ENCODE measurements around the gene FTO.

The FTO gene

GRCh38 chr16:53836680-53837079, 132.7 kb downstream of the FTO start:
- no peak overlapping the region for H3K27ac ChIP-seq
- H3K9me3 ChIP-seq = no peaks in the 10 kb centered on the region
- TF ChIP-seq, protein P1, sequence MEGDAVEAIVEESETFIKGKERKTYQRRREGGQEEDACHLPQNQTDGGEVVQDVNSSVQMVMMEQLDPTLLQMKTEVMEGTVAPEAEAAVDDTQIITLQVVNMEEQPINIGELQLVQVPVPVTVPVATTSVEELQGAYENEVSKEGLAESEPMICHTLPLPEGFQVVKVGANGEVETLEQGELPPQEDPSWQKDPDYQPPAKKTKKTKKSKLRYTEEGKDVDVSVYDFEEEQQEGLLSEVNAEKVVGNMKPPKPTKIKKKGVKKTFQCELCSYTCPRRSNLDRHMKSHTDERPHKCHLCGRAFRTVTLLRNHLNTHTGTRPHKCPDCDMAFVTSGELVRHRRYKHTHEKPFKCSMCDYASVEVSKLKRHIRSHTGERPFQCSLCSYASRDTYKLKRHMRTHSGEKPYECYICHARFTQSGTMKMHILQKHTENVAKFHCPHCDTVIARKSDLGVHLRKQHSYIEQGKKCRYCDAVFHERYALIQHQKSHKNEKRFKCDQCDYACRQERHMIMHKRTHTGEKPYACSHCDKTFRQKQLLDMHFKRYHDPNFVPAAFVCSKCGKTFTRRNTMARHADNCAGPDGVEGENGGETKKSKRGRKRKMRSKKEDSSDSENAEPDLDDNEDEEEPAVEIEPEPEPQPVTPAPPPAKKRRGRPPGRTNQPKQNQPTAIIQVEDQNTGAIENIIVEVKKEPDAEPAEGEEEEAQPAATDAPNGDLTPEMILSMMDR (IDR thresholded peaks at IDR 0.05) = no peak
- no peak overlapping the region for H3K4me3 ChIP-seq (ENCODE audit: low read depth in 1 of 2, low read length in 1 of 2)
- no peaks in the 10 kb centered on the region for H3K4me1 ChIP-seq (ENCODE audit: control insufficient read depth in 1 of 2, insufficient read depth in 1 of 2, low read depth in 1 of 2, low read length in 1 of 2)
- H3K27me3 ChIP-seq = no peaks in the 10 kb centered on the region
- H3K36me3 ChIP-seq = no peaks in the 10 kb centered on the region

GRCh38 chr16:53837426-53837825, 133.5 kb downstream of the FTO start:
- TF ChIP-seq, protein P1 (IDR thresholded peaks at IDR 0.05) = no peak
- H3K9me3 ChIP-seq = no peaks in the 10 kb centered on the region
- H3K4me3 ChIP-seq (ENCODE audit: low read depth in 1 of 2, low read length in 1 of 2) = no peak overlapping the region
- H3K27ac ChIP-seq = no peak overlapping the region
- H3K36me3 ChIP-seq = no peaks in the 10 kb centered on the region
- H3K27me3 ChIP-seq = no peaks in the 10 kb centered on the region
- H3K4me1 ChIP-seq (ENCODE audit: control insufficient read depth in 1 of 2, insufficient read depth in 1 of 2, low read depth in 1 of 2, low read length in 1 of 2) = no peaks in the 10 kb centered on the region

DNA sequence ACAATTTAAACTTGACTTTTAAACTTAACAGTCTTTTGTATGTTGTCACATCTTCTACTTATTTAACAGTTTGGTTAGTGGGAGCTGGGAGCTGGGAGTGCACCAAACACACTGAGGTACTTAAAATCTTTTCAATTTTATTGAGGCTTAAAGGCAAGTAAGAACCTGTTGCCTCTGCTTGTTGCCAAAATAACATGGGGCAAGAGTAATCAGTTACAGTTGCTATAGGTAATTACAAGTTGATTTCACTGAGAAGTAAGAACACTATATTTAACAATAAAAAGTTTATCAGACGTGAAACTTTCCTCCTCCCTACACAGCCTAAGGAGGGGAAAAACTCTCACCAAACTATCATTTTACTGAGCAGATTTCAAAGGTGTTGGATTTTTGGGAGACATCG, 135.2 kb downstream of the FTO start:
- H3K27me3 ChIP-seq = no peaks in the 10 kb centered on the region
- H3K4me1 ChIP-seq (ENCODE audit: control insufficient read depth in 1 of 2, insufficient read depth in 1 of 2, low read depth in 1 of 2, low read length in 1 of 2) = no peaks in the 10 kb centered on the region
- H3K36me3 ChIP-seq = no peaks in the 10 kb centered on the region
- H3K27ac ChIP-seq = no peak overlapping the region
- H3K4me3 ChIP-seq (ENCODE audit: low read depth in 1 of 2, low read length in 1 of 2) = no peak overlapping the region
- no peaks in the 10 kb centered on the region for H3K9me3 ChIP-seq
- TF ChIP-seq, protein P1 (IDR thresholded peaks at IDR 0.05) = no peak

- no peak overlapping the region for H3K27ac ChIP-seq
- no peaks in the 10 kb centered on the region for H3K36me3 ChIP-seq
- H3K4me1 ChIP-seq (ENCODE audit: control insufficient read depth in 1 of 2, insufficient read depth in 1 of 2, low read depth in 1 of 2, low read length in 1 of 2) = no peaks in the 10 kb centered on the region
- TF ChIP-seq, protein P1 (IDR thresholded peaks at IDR 0.05) = no peak
- no peaks in the 10 kb centered on the region for H3K27me3 ChIP-seq
- H3K9me3 ChIP-seq = no peaks in the 10 kb centered on the region
- H3K4me3 ChIP-seq (ENCODE audit: low read depth in 1 of 2, low read length in 1 of 2) = no peak overlapping the region
Measured at GRCh38 chr16:53840456-53840855, 136.5 kb downstream of the FTO start.

DNA sequence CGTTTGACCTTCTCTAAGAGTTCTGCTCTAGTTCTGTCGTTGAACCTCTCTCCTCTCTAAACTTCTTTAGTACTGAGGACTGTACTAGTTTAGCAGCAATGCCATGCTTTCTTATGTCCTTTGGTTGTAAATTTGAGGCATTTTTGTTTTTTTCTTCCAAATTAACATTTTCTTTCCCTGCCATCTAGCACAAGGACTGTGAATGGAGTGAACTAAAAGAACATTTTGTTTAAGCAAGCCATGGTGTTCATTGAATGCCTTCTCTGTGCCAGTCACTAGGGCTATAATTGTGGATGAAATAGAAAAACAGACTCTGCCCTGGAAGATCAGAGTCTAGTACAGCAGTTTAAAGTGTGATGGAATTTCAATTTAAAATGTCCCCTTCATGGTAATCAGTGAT, 137.9 kb downstream of the FTO start:
- no peaks in the 10 kb centered on the region for H3K9me3 ChIP-seq
- H3K36me3 ChIP-seq = no peaks in the 10 kb centered on the region
- H3K27me3 ChIP-seq = no peaks in the 10 kb centered on the region
- TF ChIP-seq, protein P1 (IDR thresholded peaks at IDR 0.05) = no peak
- no peak overlapping the region for H3K4me3 ChIP-seq (ENCODE audit: low read depth in 1 of 2, low read length in 1 of 2)
- H3K27ac ChIP-seq = no peak overlapping the region
- peaks cover 10 to 13% of the 10 kb centered on the region in 2 experiments for H3K4me1 ChIP-seq (ENCODE audit: control insufficient read depth in 1 of 2, insufficient read depth in 1 of 2, low read depth in 1 of 2, low read length in 1 of 2)

DNA sequence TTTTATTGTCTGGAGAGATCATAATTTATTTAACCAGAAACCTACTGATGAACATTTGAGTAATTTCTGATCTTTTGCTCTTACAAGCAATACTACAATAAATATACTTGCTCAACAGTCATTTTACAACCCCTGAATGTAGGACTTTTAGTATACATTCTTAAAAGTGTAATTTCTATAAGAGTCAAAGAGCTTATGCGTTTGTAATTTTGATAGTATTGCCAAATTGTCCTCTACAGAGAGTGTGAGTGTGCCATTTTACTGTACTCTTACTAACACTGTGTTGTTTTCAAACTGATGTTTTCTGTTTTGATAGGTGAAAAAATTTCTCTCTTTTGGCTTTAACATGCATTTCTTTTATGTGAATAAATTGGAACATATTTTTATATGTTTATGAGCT, 139.1 kb downstream of the FTO start:
- no peaks in the 10 kb centered on the region for H3K27me3 ChIP-seq
- no peak overlapping the region for H3K4me3 ChIP-seq (ENCODE audit: low read depth in 1 of 2, low read length in 1 of 2)
- no peaks in the 10 kb centered on the region for H3K9me3 ChIP-seq
- H3K27ac ChIP-seq = no peak overlapping the region
- H3K4me1 ChIP-seq (ENCODE audit: control insufficient read depth in 1 of 2, insufficient read depth in 1 of 2, low read depth in 1 of 2, low read length in 1 of 2) = peaks cover 17 to 20% of the 10 kb centered on the region in 2 experiments
- H3K36me3 ChIP-seq = no peaks in the 10 kb centered on the region
- TF ChIP-seq, protein P1 (IDR thresholded peaks at IDR 0.05) = no peak

Data from neutrophil (primary cell).